HCT116 (cell line): ENCODE measurements around the gene ACTR1A. TPM values are rescaled to one million over a fixed set of nuclear protein-coding genes. Genes with fewer than 3 reads are reported as not detected.
A peak's percentile ranks its signal among the peaks of the same experiment; 100 is the strongest.

ENCODE experiments used
- ATAC-seq: fragments of 200-7000 bp; cut with Tn5 transposase; 2 replicates; pipeline ENCODE4 v1.9.1; 2020; ENCODE audit warnings: mild to moderate bottlenecking, moderate library complexity
- BruUV-seq: library from RNA; stranded (reverse); fragments of 400-500 nt; replicated peaks from 2 replicates; lab custom pipeline; 2021; lab: Mats Ljungman, UMichigan
- CTCF ChIA-PET: fragments of 300-600 bp; sonication (Branson Sonifier 250); formaldehyde crosslinking; loops from one replicate; lab custom pipeline; 2021; ENCODE audit warnings: antibody characterized with exemption; lab: Charles Lee
- POLR2A ChIA-PET: fragments of 300-600, 350-600 bp; sonication (Branson Sonifier 250); formaldehyde crosslinking; loops from one replicate; lab custom pipeline; 2021; ENCODE audit warnings: antibody characterized with exemption; lab: Charles Lee
- RAD21 ChIA-PET, 2 experiments: fragments of 300-600 bp; sonication (Branson Sonifier 250); formaldehyde crosslinking; loops; one replicate each; lab custom pipeline; 2023; ENCODE audit warnings: low total read pairs in 2 of 2; ENCODE audit not compliant: uncharacterized antibody in 2 of 2, unreplicated experiment in 2 of 2, low non-redundant PET in 1 of 2; lab: Charles Lee
- DNase-seq: peaks from one replicate; pipeline ENCODE4 v3.0.0-alpha.2; 2010; ENCODE audit warnings: low read depth, low spot score
- H2AFZ ChIP-seq: fragments of 200-600 bp; shearing (Covaris generic), sonication (generic); 2 replicates; pipeline ENCODE4 v1.6.1; 2017; ENCODE audit warnings: low read depth, mixed run types, mixed read lengths, antibody characterized with exemption, low read length; ENCODE audit not compliant: poor library complexity, severe bottlenecking
- H3K27ac ChIP-seq: 2 replicates; pipeline ENCODE4 v1.5.1; 2012; ENCODE audit warnings: low read depth, low read length
- H3K27me3 ChIP-seq: fragments of 200-600 bp; sonication (generic); 2 replicates; pipeline ENCODE4 v1.6.1; 2016; ENCODE audit warnings: mixed run types, low read length, mixed read lengths; ENCODE audit not compliant: insufficient read depth
- H3K36me3 ChIP-seq, 2 experiments: fragments of 200-500 bp in 1 of 2; fragments of 200-600 bp in 1 of 2; sonication (Bioruptor generic) in 1 of 2; sonication (generic) in 1 of 2; 2 replicates each; pipeline versions ENCODE4 v1.5.1 to v1.6.1; 2014 to 2016; ENCODE audit warnings: low read length in 2 of 2, inconsistent platforms in 1 of 2, mixed read lengths in 1 of 2, mixed run types in 1 of 2; ENCODE audit not compliant: insufficient read depth in 2 of 2, control insufficient read depth in 1 of 2
- H3K4me1 ChIP-seq, 2 experiments: fragments of 200-600 bp in 1 of 2; sonication (generic) in 1 of 2; 2 replicates each; pipeline versions ENCODE4 v1.5.1 to v1.6.1; 2012 to 2017; ENCODE audit warnings: low read length in 2 of 2, inconsistent platforms in 1 of 2, mild to moderate bottlenecking in 1 of 2, mixed read lengths in 1 of 2, mixed run types in 1 of 2, moderate library complexity in 1 of 2; ENCODE audit not compliant: insufficient read depth in 2 of 2, control insufficient read depth in 1 of 2
- H3K4me2 ChIP-seq: fragments of 200-600 bp; sonication (generic); 2 replicates; pipeline ENCODE4 v1.6.1; 2017; ENCODE audit warnings: mixed run types, low read length, mixed read lengths
- H3K4me3 ChIP-seq, 2 experiments: fragments of 200-600 bp in 1 of 2; sonication (generic) in 1 of 2; replicated peaks in 1 of 2; 2 replicates each; pipeline ENCODE4 v1.5.1; 2011 to 2016; ENCODE audit warnings: low read length in 2 of 2, control low read depth in 1 of 2, low read depth in 1 of 2, mild to moderate bottlenecking in 1 of 2, mixed read lengths in 1 of 2, mixed run types in 1 of 2
- H3K79me2 ChIP-seq: fragments of 200-600 bp; sonication (generic); 2 replicates; pipeline ENCODE4 v1.6.1; 2017; ENCODE audit warnings: mild to moderate bottlenecking, mixed run types, low read length, moderate library complexity, mixed read lengths; ENCODE audit not compliant: insufficient read depth
- H3K9ac ChIP-seq: fragments of 200-600 bp; sonication (generic); 2 replicates; pipeline ENCODE4 v1.6.1; 2016; ENCODE audit warnings: low read length, mixed read lengths
- H3K9me2 ChIP-seq: fragments of 200-600 bp; sonication (generic), shearing (Covaris generic); 2 replicates; pipeline ENCODE4 v1.6.1; 2017; ENCODE audit warnings: mixed run types, mild to moderate bottlenecking, moderate library complexity; ENCODE audit not compliant: insufficient read depth
- H3K9me3 ChIP-seq, 2 experiments: fragments of 200-500 bp in 1 of 2; fragments of 200-600 bp in 1 of 2; sonication (Bioruptor generic) in 1 of 2; sonication (generic) in 1 of 2; 2 replicates each; pipeline ENCODE4 v1.6.1; 2014 to 2017; ENCODE audit warnings: low read length in 2 of 2, mixed read lengths in 2 of 2, inconsistent platforms in 1 of 2, low read depth in 1 of 2, mild to moderate bottlenecking in 1 of 2, mixed run types in 1 of 2, moderate library complexity in 1 of 2; ENCODE audit not compliant: control insufficient read depth in 1 of 2, insufficient read depth in 1 of 2
- H4K20me1 ChIP-seq: fragments of 200-600 bp; sonication (generic), shearing (Covaris generic); 2 replicates; pipeline ENCODE4 v1.6.1; 2017; ENCODE audit warnings: mixed run types, mild to moderate bottlenecking, moderate library complexity; ENCODE audit not compliant: insufficient read depth
- CBX3 ChIP-seq: IDR thresholded peaks from 2 replicates; pipeline ENCODE4 v1.6.1; 2012; ENCODE audit warnings: low read depth
- CEBPB ChIP-seq: IDR thresholded peaks from 2 replicates; pipeline ENCODE4 v1.6.1; 2012; ENCODE audit warnings: low read depth
- EZH2phosphoT487 ChIP-seq: fragments of 200-600 bp; IDR thresholded peaks from 2 replicates; pipeline ENCODE4 v1.6.1; 2018; ENCODE audit warnings: antibody characterized with exemption, borderline replicate concordance
- JUND ChIP-seq: IDR thresholded peaks from 2 replicates; pipeline ENCODE4 v1.6.1; 2012
- POLR2A ChIP-seq: IDR thresholded peaks from 2 replicates; pipeline ENCODE4 v1.7.0; 2011; ENCODE audit warnings: borderline replicate concordance; ENCODE audit not compliant: insufficient read depth, insufficient read length; ENCODE audit errors: extremely low read depth
- SRF ChIP-seq: IDR thresholded peaks from 2 replicates; pipeline ENCODE4 v1.6.1; 2012; ENCODE audit warnings: low read depth
- TCF7L2 ChIP-seq: IDR thresholded peaks from 2 replicates; pipeline ENCODE4 v1.7.0; 2011; ENCODE audit warnings: borderline replicate concordance, inconsistent platforms; ENCODE audit not compliant: insufficient read depth, insufficient read length; ENCODE audit errors: extremely low read depth
- ZFX ChIP-seq: fragments of 450-650 bp; IDR thresholded peaks from 2 replicates; pipeline ENCODE4 v1.6.1; 2017
- intact Hi-C: fragments of 100-400 bp; cut with micrococcal nuclease; formaldehyde crosslinking; loops from 2 replicates; pipeline ENCODE4 v1.10.0; 2022
- total RNA-seq: library from RNA; stranded (reverse); gene quantifications from one replicate; pipeline ENCODE4 v1.2.1, GENCODE V29; 2021; ENCODE audit not compliant: unreplicated experiment
- TF ChIP-seq, protein P1 (sequence below): IDR thresholded peaks from 2 replicates; pipeline ENCODE4 v1.6.1; 2012

The ACTR1A gene
- total RNA-seq, 1 experiment from 2014 or later: 94.2 TPM

DNA sequence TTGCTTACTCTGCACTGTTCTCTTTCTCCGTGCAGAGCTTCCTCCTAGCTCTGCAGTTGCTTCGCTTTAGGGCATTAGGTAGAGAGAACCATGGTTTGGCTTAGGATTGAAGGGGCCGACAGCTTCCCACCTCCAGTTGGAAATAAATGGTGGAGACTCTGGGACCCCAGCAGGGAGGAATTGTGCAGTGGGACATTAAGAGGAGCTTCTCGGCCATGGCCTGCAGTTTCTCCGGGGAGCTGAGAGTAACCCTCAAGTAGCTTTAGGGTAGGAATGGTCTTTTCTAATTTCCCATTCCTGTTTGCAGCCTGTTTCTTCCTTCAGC, 2.4 kb upstream of the ACTR1A start:
- Histone ChIP-seq H3K4me3 (peak overlapping the region; percentile 83 to 89), H3K4me1 (peaks cover 13 to 27% of the 10 kb centered on the region in 2 experiments), H3K36me3 (peaks cover 5 to 16% of the 10 kb centered on the region in 2 experiments; a peak in 3 of 4 replicates), H3K27me3 (no peaks in the 10 kb centered on the region), H3K9ac (peak overlapping the region; percentile 75), H3K27ac (no peak overlapping the region), H3K79me2 (peaks cover 40% of the 10 kb centered on the region), H3K9me3 (no peaks in the 10 kb centered on the region), H3K9me2 (no peaks in the 10 kb centered on the region), H2AFZ (no peak overlapping the region), H3K4me2 (peak overlapping the region; percentile 84), H4K20me1 (no peaks in the 10 kb centered on the region)
- no TSS peak for BruUV-seq
- TF ChIP-seq SRF: no peak
- no peak for TF ChIP-seq TCF7L2
- TF ChIP-seq CBX3: no peak
- TF ChIP-seq EZH2phosphoT487: no peak
- TF ChIP-seq, protein P1, sequence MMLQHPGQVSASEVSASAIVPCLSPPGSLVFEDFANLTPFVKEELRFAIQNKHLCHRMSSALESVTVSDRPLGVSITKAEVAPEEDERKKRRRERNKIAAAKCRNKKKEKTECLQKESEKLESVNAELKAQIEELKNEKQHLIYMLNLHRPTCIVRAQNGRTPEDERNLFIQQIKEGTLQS: no peak
- TF ChIP-seq POLR2A: no peak
- no peak for DNase-seq
- POLR2A ChIA-PET: interaction anchor here (1.5 to 1.7 kb wide), 2 partner anchors 14 to 73 kb away, joined by 3 to 5 read pairs; partner anchors contain the start of gene CUEDC2
- RAD21 ChIA-PET: interaction anchor here in 1 of 2 experiments (1.0 kb wide), 1 partner anchor 79 kb away, joined by 3 read pairs; no protein-coding TSS in a partner anchor
- CTCF ChIA-PET: interaction anchor here (0.6 to 5.3 kb wide), 7 partner anchors 72 to 335 kb away, joined by 3 to 103 read pairs (median 5); no protein-coding TSS in a partner anchor
- ATAC-seq: no peak
- intact Hi-C loops: loop anchor here (5.0 kb wide), 2 partner anchors 92 to 353 kb away; partner anchors contain the start of gene NOLC1

DNA sequence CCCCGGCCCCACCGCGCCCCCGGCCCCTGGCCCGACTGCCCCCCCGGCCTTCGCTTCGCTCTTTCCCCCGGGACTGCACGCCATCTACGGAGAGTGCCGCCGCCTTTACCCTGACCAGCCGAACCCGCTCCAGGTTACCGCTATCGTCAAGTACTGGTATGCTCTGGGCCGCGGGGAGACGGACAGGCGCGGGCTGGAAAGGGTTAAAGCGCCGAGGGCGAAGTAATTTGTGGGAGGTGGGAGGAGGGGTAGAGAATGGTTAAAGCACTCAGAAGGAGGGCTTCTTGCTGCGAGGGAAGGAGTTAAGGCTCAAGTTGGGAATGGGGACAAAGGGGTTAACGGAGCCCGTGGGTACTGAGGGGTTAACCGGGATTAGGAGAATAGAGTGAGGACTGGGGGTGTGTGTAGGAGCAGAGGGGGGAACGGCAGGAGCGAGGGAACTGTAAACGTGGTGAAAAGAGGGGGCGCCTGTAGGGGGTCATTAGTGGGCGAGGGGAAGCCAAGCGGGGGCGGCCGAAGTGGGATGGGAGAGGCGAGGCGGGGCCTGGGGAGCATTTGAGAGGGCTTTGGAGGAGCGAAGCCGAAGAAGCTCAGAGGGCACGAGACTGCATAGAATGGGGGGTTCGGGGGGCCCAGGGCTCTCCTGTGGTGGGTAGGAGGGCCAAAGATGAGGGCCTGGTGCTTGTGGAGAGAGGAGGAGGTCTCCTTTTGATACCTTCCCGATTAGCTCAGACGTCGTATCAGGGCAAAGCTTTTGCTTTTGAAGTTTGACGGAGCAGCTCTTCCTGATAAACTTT, 1.9 kb upstream of the ACTR1A start:
- peaks cover 46% of the 10 kb centered on the region for H3K79me2 ChIP-seq

More for the DNA sequence above, 1.9 kb upstream of the ACTR1A start:
- Histone ChIP-seq H3K4me2 (peak overlapping the region; percentile 84), H3K27me3 (no peaks in the 10 kb centered on the region), H3K4me3 (peak overlapping the region; percentile 83 to 89), H3K9me3 (no peaks in the 10 kb centered on the region), H3K9me2 (no peaks in the 10 kb centered on the region), H3K27ac (peak overlapping the region; percentile 46; the same call in 1 of the 2 replicates), H3K36me3 (peaks cover 3 to 10% of the 10 kb centered on the region in 2 experiments; a peak in 3 of 4 replicates), H2AFZ (no peak overlapping the region), H3K4me1 (peaks cover 13 to 27% of the 10 kb centered on the region in 2 experiments), H4K20me1 (no peaks in the 10 kb centered on the region), H3K9ac (peak overlapping the region; percentile 75)
- TSS peak; percentile 30 for BruUV-seq
- intact Hi-C loops: loop anchor here (5.0 kb wide), 2 partner anchors 93 to 352 kb away; partner anchors contain the start of gene NOLC1
- ChIA-PET CTCF (interaction anchor here (0.6 to 5.3 kb wide), 19 partner anchors 12 to 413 kb away, joined by 3 to 103 read pairs (median 3); partner anchors contain the start of gene CUEDC2), RAD21 (interaction anchor here (1.0 to 1.2 kb wide), 3 partner anchors 79 to 80 kb away, joined by 3 to 10 read pairs (median 8); no protein-coding TSS in a partner anchor), POLR2A (interaction anchor here (1.3 to 2.3 kb wide), 4 partner anchors 15 to 274 kb away, joined by 3 to 8 read pairs (median 5); partner anchors contain the start of gene CUEDC2)
- TF ChIP-seq CEBPB: no peak
- TF ChIP-seq JUND: no peak
- TF ChIP-seq EZH2phosphoT487: no peak
- TF ChIP-seq POLR2A: no peak
- TF ChIP-seq ZFX: peak; percentile 79
- ATAC-seq (no peak), DNase-seq (no peak)
